COLO668 (cell line): Measurements from ENCODE around the gene PSORS1C1.

ENCODE experiments used
- DNase-seq: peaks from one replicate; lab custom pipeline; 2025; ENCODE audit not compliant: unreplicated experiment; lab: John Stamatoyannopoulos, UW

PSORS1C1 gene

DNA sequence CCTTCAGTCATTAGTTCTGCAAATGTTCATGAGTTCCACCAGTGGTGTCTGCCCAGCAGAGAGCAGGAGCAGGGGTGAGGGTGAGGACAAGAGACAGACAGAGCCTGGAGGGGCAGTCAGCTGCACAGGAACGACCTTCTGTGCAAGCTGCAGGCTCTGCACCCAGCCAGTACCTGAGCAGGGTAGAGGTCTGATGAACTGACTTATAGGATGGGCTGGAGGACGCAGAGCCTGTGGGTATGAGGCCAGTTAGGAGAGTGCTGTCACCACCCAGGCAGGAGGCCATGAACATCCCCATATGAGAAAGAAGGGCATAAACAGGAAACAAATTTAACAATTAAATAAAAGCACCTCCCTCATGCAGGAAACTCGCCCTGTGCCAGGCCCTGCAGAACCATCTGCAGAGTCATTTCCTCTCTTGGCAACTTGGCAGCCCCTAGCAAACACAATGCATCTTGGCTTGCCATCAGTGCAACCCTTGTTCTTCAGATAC lies 20.2 kb upstream of the PSORS1C1 start:
- DNase-seq = no peak

DNA sequence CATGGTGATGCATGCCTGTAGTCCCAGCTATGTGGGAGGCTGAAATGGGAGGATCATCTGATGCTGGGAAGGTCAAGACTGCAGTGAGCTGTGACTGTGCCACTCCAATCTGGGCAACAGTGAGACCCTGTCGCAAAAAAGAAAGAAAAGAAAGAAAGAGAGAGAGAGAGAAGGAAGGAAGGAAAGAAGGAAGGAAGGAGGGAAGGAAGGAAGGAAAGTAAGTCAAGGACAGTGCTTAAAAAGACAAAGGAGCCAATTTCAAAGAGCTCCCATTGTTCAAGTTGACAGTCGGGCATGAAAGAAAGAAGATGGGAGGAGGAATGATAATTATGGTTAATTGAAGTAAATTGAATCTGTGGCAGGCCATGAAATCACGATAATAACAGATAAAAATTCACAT lies 18.4 kb upstream of the PSORS1C1 start:
- no peak for DNase-seq

DNA sequence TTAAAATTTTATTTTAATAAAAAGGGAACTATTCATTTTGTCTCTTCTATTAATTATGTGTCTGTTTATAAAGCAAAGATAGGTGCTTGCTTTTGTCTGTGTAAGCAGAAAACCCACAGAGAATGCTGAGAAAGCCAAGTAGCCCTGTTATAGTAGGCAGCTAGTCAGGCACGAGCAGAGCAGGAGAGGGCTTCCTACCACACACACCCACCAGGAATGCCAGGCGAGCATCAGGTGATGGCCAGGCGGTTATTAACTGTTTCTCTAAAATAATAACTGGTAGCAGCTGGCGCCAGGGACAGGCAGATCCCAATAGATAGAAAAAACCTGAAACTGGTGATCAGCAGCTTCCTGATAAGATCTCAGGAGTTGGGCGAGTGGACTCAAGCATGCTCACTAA lies 17.9 kb upstream of the PSORS1C1 start:
- DNase-seq = no peak

DNA sequence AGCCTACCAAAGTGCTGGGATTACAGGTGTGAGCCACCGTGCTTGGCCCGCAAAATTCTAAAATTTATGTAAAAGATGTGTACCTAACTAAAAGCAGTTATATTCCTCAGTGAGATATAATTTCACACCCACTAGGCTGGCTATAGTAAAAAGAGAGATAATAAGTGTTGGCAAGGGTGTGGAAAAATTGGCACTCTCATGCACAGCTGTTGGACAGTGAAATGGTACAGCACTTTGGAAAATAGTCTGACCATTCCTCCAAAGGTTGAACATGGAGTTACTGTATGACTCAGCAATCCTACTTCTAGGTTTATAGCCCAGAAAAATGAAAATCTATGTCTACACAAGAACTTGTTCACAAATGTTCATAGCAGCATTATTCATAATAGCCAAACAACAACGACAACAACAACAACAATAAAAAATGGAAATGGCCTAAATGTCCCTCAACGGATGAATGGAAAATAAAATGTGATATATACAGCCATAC lies 16.1 kb upstream of the PSORS1C1 start:
- no peak for DNase-seq

DNA sequence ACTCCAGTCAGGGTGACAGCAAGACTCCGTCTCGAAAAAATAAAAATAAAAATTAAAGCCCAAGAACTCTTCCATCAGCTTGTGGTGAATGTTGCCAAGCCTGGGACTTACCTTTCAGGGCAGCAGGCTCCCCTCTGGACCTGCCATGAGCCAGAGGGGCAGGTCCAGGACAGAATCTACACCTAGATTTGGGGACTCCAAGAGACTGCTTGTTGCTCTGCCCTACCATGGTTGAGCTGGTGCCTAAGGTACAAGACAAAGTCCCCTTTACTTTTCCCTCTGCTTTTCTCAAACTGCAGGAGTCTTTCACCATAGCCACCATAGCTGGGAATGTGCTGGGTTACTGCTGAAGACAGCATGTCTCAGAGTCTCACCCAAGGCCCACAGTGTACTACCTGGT lies 11.5 kb upstream of the PSORS1C1 start:
- DNase-seq = no peak

DNA sequence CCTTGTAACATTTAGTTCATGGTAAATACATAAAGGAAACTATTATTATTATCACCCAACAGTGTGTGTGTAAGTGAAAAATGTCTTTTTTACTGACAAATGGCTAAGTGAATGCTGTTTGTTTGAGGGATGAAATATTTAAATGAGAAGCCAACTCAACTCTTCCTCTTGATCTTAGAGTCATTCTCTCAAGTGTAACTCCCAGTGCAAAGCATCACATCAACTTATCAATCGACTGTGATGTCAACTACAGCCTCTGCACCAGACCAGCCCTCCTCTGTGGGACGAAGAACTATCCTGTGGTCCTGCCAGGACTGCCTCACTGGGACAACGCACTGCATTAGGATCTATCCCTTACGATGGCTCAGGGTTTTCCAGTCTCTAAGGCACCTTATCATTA lies 7.5 kb upstream of the PSORS1C1 start:
- no peak for DNase-seq

DNA sequence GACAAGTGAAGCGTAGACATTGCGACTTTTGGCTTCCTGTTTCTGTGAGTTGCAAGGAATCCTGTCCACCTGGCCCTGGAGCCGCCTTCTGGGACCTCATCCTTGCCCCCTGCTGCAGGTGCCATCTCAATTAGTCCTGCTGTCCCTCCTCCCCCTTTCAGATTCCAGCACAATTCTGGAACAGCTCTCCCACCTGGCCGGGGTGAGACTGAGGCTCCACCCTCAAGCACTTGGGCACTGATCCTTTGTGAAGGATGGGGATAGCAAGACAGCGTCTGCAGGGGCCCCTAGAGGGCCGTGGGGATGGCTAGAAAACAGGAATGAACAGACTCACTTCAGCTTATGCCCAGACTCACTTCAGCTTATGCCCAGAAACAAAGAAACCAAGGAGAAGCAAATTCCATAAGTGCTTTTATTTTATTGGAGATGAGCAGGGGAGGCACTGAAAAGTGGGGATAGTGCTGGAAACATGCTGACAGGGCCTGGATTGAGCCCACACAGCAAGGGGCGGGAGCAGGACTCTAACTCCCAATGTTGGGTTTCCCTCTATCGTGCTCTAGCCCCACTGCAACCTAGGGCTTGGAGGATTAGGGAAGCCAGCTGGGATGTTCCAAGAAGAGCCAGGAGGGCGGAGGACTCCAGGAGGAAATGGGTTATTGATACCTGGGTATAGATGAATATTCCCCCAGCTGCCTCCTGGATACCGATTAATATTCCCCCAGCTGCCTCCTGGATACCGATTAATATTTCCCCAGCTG lies 3.6 kb upstream of the PSORS1C1 start:
- no peak for DNase-seq

DNA sequence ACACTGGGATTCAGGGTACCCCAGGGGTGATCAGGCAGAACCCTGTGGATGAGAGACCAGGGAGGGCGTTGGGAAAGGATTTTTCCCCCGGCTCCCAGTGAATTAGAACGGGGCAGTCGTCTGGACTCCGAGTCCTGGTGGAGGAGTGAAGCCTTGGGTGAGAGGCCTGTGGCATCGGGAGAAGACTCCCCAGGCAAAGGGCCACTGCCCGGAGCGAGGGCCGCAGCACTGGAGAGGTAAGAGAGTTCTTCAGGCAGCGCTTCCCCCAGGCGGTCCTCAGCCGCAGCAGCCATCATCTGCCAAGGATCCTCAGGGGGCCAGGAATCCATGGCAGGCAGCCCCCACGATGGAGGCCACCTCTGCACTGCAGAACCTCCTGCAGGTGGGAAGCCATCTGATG lies 2.9 kb upstream of the PSORS1C1 start:
- no peak for DNase-seq

DNA sequence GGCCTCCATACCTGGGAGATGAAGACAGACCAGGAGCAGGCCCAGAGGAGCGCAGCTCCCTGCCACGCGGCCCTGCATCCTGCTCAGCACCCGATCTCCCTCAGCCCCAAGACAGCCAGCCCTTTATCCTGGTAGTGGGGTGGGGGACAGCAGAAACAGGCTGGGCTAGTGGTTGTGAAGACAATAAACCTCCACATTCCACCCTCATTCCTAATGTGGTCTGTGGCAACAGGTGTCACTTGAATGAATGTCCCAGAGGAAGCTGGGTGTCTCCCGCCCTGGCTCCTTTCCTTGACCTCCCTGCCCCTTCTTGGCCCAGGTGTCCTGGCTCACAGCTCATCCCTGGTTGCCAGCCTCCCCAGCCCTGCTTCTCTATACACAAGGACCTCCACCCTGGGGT lies 2.1 kb upstream of the PSORS1C1 start, which contains the start of gene C6orf15:
Gene C6orf15, minus strand, starts transcription at position 98 of the 400 bp plus-strand sequence. Its CDS starts 20 bp downstream, at position 78.
- no peak for DNase-seq

DNA sequence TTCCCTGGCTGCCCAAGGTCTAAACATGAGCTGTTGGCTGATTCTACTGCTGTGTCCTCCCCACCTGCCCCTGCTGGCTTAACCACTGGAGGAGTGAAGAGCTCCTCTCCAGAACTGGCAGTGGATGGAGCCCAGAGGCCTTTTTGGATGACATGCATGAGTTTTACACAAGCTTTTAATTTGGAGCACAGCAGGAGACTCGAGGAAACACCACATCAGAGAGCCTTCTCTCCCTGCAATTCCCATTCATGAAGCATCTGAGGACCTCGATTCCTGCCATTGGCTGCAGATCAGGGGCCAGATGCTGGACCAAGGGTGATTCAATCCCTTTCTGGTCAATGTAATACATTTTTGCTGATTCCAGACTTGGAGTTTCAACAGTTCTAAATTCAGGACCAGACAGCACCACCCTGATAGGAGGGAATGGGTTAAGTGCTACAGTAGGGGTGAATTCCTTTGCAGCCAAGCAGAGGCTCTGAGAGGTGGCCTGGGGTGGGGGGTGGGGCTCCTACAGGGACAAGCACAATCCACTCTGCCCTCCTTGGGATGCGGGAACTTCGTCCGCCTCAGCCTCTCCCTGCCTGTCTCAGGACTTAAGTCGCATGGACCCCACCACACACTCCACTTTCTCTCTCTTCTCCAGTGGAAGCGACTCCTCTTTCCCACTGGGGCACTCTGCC lies 599 bp upstream of the PSORS1C1 start:
- no peak for DNase-seq

DNA sequence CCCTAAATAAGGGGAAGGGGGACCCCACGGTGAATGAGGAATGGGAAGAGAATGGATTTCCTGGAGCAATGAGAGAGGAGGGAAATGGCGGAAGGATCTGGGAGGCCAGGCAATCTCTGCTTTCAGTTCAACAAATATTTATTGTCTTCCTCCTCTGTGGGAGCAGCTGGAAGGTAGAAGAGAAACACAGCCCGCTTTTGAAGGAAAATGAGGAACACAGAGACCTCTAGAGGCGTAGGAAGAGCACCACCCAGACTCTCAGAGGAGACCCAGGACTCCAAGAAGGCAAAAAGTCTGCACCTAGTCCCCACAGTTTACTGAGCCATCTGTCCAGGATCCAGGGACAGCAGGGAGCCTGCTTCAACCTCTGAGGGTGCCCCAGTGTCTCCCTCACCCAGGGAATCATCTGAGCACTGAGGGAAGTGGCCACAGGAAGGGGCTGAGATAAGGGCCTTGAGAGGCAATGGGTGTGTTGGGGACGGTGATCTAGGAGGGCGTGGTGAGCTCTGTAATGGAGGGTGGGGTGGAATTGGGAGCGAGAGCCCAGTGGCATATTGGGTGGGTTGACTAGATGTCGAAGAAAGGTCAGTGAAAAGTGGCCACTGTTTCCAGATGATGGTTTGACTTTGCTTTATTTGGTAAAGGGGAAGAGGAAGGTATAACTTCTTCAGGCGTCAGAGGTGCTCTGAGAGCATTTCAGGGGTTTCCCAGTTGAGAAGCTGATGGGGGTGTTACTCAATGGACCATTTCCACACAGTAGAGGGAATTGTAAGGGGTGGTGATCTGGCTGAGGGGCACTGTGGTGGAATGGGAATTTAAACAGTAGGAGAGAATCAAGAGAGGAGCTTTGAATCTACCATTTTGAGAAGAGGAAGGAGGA lies 610 bp downstream of the PSORS1C1 start:
- no peak for DNase-seq

DNA sequence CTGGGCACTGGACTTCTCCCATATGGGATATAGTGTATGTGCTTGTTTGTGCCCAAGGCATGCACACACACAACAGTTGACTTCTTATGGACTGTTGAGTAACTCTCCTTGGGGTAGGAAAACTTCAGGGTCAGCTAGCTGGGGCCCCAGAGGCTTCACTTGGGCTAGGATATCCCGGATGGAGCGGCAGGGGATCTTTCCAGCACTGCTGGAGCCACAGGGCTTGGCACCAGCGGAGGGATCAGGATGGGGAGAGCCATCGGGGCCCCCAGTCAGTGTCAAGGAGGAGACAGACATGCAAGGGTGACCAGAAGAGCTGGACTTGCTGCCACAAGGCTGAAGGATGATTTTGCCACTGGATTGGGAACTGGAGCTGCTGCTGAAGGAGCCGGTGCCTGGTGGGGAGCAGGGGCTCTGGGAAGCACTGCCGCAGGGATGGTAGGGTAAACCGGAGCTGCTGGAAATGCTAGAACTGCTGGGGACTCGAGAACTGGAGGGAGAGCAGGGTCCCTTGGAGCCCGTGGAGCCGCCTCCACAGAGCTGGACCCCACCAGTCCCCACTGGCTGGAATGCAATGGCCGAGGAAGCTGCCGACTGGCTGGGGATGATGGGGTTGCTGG lies 1.5 kb downstream of the PSORS1C1 start:
- no peak for DNase-seq

DNA sequence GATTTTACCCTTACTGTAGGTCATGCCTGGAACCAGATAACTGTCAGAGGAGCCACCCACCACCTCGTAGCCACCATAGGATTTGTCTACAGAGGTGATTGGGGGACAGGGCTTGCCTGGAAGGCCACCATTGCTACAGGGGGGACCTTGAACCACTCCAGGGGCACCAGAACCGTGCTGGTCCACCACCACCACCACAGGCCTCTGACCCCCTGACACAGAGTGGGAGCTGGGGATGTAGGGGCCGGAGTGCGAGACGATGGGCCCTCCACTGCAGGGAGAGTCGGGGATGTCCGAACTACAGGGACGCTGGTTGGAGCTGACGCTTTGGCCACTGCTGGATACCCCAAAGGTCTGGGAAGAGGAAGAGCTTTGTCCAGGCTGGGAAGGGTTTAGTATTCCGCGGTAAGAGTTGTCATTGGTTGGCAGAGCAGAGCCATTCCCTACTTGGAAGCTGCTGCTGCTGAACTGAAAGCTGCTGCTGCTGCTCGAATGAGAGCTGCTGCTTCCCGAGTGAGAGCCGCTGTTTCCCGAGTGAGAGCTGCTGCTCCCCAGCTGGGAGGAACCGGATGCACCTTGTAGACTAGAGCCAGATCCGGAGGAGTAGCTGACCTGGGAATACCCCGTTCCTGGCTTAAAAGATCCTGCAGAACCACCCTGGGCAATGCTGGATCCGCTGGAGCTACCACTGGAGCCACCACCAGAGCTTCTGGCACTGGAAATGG lies 2.2 kb downstream of the PSORS1C1 start:
- DNase-seq = no peak

DNA sequence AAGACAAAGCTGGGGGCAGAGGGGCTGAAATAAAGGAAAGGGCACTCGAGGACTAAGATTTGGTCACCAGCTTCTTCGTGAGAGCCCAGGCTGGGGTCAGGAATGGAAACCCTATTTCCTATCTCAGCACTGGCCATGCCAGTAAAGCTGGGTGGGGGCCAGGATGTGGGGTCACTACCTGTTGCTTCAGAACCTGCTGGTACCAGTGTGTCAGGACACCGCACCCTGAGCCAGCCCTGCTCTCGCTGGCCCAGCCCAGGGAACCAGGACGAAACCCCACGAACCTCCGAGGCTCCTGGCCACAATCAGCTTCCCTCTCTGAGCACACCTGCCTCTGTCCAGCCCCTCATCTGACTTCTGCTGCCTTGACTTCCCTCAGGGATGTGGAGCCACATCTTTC lies 3.6 kb downstream of the PSORS1C1 start:
- DNase-seq = no peak

DNA sequence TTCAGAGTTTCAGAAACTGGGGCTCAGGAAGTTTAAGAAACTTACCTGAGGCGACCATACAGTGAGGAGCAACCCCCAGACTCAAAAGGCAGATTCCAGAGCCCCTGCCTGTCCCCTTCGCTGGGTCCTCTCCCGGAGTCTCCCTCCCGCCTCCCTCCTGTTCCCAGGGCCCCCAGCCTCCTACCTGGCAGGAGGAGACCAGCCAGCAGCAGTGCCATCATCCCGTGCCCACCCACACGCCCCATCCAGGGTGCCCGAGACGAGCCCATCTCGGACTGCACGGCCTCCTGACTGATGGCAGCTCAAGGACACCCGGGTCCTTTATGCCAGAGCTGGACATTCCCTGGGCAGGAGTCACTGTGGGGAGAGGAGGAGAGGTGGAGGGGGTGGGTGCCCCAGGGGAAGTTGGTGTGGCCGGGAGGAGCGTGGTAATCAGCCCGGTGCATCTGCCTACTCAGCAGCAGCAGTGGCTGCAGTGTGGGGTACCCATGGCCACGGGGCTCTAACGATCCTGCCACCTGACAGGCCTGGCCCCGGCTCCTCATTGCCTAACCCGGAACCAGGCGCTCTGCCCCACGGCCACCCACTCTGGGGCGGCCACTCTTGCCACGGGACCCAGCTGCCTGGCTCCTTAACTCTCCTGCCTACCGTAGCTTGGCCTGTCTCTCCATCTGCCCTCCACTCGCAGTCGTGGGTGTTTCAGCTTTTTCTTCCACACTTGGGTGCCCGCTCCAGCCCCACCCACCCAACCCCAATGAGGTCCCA lies 5.7 kb downstream of the PSORS1C1 start, which contains the start of gene CDSN:
Gene CDSN, minus strand, starts transcription at position 296 of the 765 bp plus-strand sequence. Its CDS starts 27 bp downstream, at position 269.
- DNase-seq = no peak

DNA sequence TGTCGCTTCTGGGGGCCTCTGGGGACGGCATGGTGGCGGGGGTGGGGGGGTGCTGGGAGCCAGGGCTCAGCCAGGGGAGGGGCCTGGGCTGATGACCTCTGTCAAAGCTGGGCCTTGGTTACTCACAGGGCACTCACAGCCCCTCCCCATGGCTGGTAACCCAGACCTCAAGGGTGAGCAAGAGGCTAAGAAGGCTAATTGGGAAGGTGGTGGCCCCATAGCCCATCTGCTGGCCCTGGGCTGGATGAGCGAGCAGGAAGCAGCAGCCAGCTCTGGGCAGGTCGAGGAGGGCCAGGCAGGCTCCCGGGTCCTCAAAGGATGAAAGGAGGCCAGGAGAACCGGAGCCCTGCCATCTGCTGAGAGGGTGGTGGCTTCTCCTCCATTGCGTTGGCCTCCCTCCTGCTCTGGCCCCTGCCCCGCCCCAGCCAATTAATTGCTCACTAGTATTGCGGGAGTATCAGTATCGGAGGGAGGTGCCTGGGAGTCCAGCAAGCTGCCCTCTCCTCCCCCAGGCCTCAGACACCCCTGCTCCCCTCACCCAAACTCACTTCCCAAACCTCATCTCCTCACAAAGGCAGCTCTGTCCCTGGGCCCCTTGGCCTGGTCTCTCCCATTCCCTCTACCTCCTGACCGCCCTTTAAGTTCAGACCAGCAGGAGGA lies 6.7 kb downstream of the PSORS1C1 start:
- no peak for DNase-seq

DNA sequence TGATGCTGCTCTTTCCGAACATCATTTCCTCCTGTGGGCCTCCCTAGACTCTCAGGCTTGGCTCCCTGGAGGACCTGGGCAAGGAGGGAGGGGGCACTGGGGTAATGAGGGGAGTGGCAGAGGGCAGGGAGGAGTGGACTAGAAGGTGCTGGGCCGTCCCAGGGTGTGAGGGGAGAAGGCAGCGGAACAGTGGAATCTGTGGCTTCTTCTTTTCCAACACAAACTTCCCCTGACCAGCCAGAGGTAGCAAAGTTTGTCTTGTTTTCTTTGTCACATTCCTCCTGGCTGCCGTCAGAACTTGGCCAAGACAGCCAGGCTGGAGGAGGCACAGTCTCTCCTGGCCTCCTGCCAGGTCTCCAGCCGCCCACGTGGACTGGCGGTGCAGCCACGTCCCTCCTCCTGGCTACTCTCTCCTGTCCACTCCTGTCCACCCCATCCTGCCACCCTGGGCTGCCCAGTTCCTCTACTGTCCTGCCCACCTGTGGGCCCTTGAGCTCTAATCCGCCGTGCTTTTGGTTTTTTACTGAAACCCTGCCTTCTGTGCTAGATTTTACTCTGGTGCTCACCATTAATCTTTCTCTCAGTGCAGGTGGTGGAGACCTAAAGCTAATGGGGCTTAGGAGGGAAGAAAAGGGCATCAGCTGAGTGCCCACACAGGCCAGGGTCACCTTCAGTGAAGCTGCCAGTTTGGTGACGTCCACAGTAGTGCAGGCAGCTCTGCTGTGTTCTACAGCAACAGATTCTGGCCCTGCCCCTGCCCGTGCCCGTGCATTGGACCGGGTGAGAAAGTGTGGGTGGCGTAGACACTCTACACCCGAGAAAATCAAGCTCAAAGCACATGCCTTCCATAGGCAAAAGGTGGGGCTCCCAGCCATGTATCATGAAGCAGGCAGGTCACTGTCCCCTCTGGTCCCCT lies 8.4 kb downstream of the PSORS1C1 start:
- no peak for DNase-seq

DNA sequence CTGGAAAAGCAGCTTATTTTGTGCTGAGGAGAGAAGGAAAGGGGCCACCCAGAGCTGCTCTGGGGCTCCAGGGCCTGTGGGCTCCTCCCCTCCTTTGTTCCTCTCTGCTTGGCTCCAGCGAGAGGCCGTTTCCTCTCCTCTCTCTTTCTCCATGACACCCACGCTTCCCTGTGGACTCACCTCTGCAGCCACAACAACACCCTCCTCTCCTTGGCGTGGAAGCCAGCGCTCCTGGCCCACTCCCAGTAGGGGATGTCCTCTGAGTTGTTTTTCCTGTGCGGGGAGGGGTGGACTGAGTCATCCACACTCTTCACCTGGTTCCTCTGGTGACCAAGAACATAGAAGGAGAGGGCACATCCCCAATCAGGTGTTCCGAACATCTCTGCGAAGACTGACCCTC lies 10.6 kb downstream of the PSORS1C1 start:
- DNase-seq = no peak
